ENCODE results near the gene NDUFB11. TPM values are rescaled to one million over a fixed set of nuclear protein-coding genes. Genes with fewer than 3 reads are reported as not detected.

The NDUFB11 gene
- total RNA-seq, 2 experiments from 2014 or later = 50.1 to 53.2 TPM

DNA sequence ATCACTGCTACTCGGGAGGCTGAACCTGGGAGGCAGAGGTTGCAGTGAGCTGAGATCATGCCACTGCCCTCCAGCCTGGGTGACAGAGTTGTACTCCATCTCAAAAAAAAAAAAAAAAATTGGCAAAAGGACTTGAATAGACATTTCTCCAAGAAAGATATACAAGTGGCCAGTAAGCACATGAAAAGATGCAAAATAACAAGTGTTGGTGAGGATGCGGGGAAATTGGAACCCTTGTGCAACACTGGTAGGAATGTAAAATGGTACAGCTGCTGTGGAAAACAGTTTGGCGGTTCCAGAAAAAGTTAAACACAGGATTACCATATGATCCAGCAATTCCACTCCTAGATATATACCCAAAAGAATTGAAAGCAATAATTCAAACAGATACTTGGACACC is 19.9 kb upstream of the NDUFB11 start:
- no peak overlapping the region for H3K27ac ChIP-seq (ENCODE audit: low read depth in 1 of 2, low read length in 2 of 2)
- H3K4me1 ChIP-seq (ENCODE audit: insufficient read depth, low read length) = no peaks in the 10 kb centered on the region
- H3K27ac Mint-ChIP-seq = no peak overlapping the region
- H3K4me1 Mint-ChIP-seq (ENCODE audit: low read depth) = peaks cover 8% of the 10 kb centered on the region
- DNase-seq = no peak
- no peaks in the 10 kb centered on the region for H3K9me3 ChIP-seq (ENCODE audit: control insufficient read depth in 1 of 2, insufficient read depth in 1 of 2, low read length in 2 of 2)
- intact Hi-C loops (cut with DNase I, micrococcal nuclease) = no loop called here
- TF ChIP-seq, protein P1, sequence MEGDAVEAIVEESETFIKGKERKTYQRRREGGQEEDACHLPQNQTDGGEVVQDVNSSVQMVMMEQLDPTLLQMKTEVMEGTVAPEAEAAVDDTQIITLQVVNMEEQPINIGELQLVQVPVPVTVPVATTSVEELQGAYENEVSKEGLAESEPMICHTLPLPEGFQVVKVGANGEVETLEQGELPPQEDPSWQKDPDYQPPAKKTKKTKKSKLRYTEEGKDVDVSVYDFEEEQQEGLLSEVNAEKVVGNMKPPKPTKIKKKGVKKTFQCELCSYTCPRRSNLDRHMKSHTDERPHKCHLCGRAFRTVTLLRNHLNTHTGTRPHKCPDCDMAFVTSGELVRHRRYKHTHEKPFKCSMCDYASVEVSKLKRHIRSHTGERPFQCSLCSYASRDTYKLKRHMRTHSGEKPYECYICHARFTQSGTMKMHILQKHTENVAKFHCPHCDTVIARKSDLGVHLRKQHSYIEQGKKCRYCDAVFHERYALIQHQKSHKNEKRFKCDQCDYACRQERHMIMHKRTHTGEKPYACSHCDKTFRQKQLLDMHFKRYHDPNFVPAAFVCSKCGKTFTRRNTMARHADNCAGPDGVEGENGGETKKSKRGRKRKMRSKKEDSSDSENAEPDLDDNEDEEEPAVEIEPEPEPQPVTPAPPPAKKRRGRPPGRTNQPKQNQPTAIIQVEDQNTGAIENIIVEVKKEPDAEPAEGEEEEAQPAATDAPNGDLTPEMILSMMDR (IDR thresholded peaks at IDR 0.05) = no peak
- ATAC-seq (ENCODE audit: poor library complexity) = no peak
- ChIA-PET POLR2A (no interaction called here), CTCF (no interaction called here)
- H3K9me3 Mint-ChIP-seq = no peaks in the 10 kb centered on the region
- H3K4me3 Mint-ChIP-seq = no peak overlapping the region
- no peaks in the 10 kb centered on the region for H3K27me3 ChIP-seq (ENCODE audit: control insufficient read depth in 1 of 2, insufficient read depth in 2 of 2, low read length in 2 of 2)
- no peaks in the 10 kb centered on the region for H3K27me3 Mint-ChIP-seq
- H3K36me3 Mint-ChIP-seq (ENCODE audit: low read depth) = peaks cover 37% of the 10 kb centered on the region
- peaks cover 7% of the 10 kb centered on the region for H3K36me3 ChIP-seq (ENCODE audit: insufficient read depth, low read length)
- no peak overlapping the region for H3K4me3 ChIP-seq (ENCODE audit: low read length)

- Mint-ChIP-seq H3K36me3 (ENCODE audit: low read depth) (peaks cover 26% of the 10 kb centered on the region), H3K4me1 (ENCODE audit: low read depth) (peaks cover 4% of the 10 kb centered on the region), H3K9me3 (no peaks in the 10 kb centered on the region), H3K4me3 (no peak overlapping the region), H3K27me3 (no peaks in the 10 kb centered on the region), H3K27ac (no peak overlapping the region)
- ChIA-PET POLR2A (no interaction called here), CTCF (no interaction called here)
- Histone ChIP-seq H3K4me1 (ENCODE audit: insufficient read depth, low read length) (no peaks in the 10 kb centered on the region), H3K9me3 (ENCODE audit: control insufficient read depth in 1 of 2, insufficient read depth in 1 of 2, low read length in 2 of 2) (no peaks in the 10 kb centered on the region), H3K4me3 (ENCODE audit: low read length) (no peak overlapping the region), H3K27ac (ENCODE audit: low read depth in 1 of 2, low read length in 2 of 2) (no peak overlapping the region), H3K36me3 (ENCODE audit: insufficient read depth, low read length) (peaks cover 4% of the 10 kb centered on the region), H3K27me3 (ENCODE audit: control insufficient read depth in 1 of 2, insufficient read depth in 2 of 2, low read length in 2 of 2) (no peaks in the 10 kb centered on the region)
- DNase-seq (no peak), ATAC-seq (ENCODE audit: poor library complexity) (no peak)
- TF ChIP-seq, protein P1 (IDR thresholded peaks at IDR 0.05) = no peak
- intact Hi-C loops (cut with DNase I, micrococcal nuclease) = no loop called here
These were observed 18.6 kb upstream of the NDUFB11 start for GRCh38 chrX:47162927-47163583.

DNA sequence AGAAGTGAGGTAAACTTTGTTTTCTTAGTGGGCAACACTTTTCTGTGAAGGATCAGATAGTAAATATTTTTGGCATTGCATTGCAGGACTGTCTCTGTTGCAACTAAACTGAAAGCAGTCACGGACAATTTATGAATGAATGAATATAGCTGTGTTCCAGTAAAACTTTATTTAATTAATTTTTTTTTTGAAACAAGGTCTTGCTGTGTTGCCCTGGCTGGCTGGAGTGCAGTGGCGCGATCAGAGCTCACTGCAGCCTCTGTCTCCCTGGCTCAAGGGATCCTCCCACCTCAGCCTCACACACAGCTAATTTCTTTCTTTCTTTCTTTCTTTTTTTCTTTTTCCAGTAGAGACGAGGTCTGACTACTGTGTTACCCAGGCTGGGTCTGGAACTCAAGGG is 16.3 kb upstream of the NDUFB11 start:
- TF ChIP-seq, protein P1 (IDR thresholded peaks at IDR 0.05) = no peak
- ChIA-PET POLR2A (no interaction called here), CTCF (no interaction called here)
- no peaks in the 10 kb centered on the region for H3K9me3 Mint-ChIP-seq
- peaks cover 4% of the 10 kb centered on the region for H3K4me1 Mint-ChIP-seq (ENCODE audit: low read depth)
- no peak for DNase-seq
- H3K4me1 ChIP-seq (ENCODE audit: insufficient read depth, low read length) = no peaks in the 10 kb centered on the region
- no peaks in the 10 kb centered on the region for H3K27me3 Mint-ChIP-seq
- H3K36me3 ChIP-seq (ENCODE audit: insufficient read depth, low read length) = peaks cover 16% of the 10 kb centered on the region
- no peak overlapping the region for H3K4me3 ChIP-seq (ENCODE audit: low read length)
- H3K27ac Mint-ChIP-seq = no peak overlapping the region
- no peaks in the 10 kb centered on the region for H3K9me3 ChIP-seq (ENCODE audit: control insufficient read depth in 1 of 2, insufficient read depth in 1 of 2, low read length in 2 of 2)
- ATAC-seq (ENCODE audit: poor library complexity) = no peak
- H3K4me3 Mint-ChIP-seq = no peak overlapping the region
- peaks cover 37% of the 10 kb centered on the region for H3K36me3 Mint-ChIP-seq (ENCODE audit: low read depth)
- intact Hi-C loops (cut with DNase I, micrococcal nuclease) = no loop called here
- H3K27ac ChIP-seq (ENCODE audit: low read depth in 1 of 2, low read length in 2 of 2) = no peak overlapping the region
- H3K27me3 ChIP-seq (ENCODE audit: control insufficient read depth in 1 of 2, insufficient read depth in 2 of 2, low read length in 2 of 2) = no peaks in the 10 kb centered on the region
